ENCODE results near the gene RNF212.
A peak's percentile ranks its signal among the peaks of the same experiment; 100 is the strongest.

Gene RNF212

GRCh38 chr4:1036976-1037810, 76.2 kb downstream of the RNF212 start:
- no peak for DNase-seq (ENCODE audit: low read depth in 3 of 3)

GRCh38 chr4:1036095-1036494, 77.3 kb downstream of the RNF212 start:
- DNase-seq (ENCODE audit: low read depth in 3 of 3), result no peak

GRCh38 chr4:1035510-1035909, 77.9 kb downstream of the RNF212 start:
- DNase-seq (ENCODE audit: low read depth in 3 of 3), result no peak

GRCh38 chr4:1033840-1034551, 79.4 kb downstream of the RNF212 start:
- DNase-seq (ENCODE audit: low read depth in 3 of 3), result no peak

GRCh38 chr4:1032861-1033260, 80.5 kb downstream of the RNF212 start:
- no peak for DNase-seq (ENCODE audit: low read depth in 3 of 3)

GRCh38 chr4:1031956-1032795, 81.2 kb downstream of the RNF212 start:
- no peak for DNase-seq (ENCODE audit: low read depth in 3 of 3)

GRCh38 chr4:1031346-1031745, 82.0 kb downstream of the RNF212 start:
- no peak for DNase-seq (ENCODE audit: low read depth in 3 of 3)

GRCh38 chr4:1030559-1030958, 82.8 kb downstream of the RNF212 start:
- DNase-seq (ENCODE audit: low read depth in 3 of 3), result no peak

GRCh38 chr4:1030031-1030430, 83.3 kb downstream of the RNF212 start:
- no peak for DNase-seq (ENCODE audit: low read depth in 3 of 3)

GRCh38 chr4:1029529-1029928, 83.8 kb downstream of the RNF212 start:
- DNase-seq (ENCODE audit: low read depth in 3 of 3), result no peak

GRCh38 chr4:1028574-1029220, 84.7 kb downstream of the RNF212 start:
- no peak for DNase-seq (ENCODE audit: low read depth in 3 of 3)

- DNase-seq (ENCODE audit: low read depth in 3 of 3), result no peak
Measured at GRCh38 chr4:1027915-1028238, 85.5 kb downstream of the RNF212 start.

- DNase-seq (ENCODE audit: low read depth in 3 of 3), result no peak
Measured at GRCh38 chr4:1027219-1027914, 86.0 kb downstream of the RNF212 start.

GRCh38 chr4:1026115-1026514, 87.2 kb downstream of the RNF212 start:
- peak in 1 of 3 experiments; percentile 58 for DNase-seq (ENCODE audit: low read depth in 3 of 3)

- DNase-seq (ENCODE audit: low read depth in 3 of 3), result no peak
Measured at GRCh38 chr4:1024882-1025545, 88.3 kb downstream of the RNF212 start.

GRCh38 chr4:1023895-1024740, 89.2 kb downstream of the RNF212 start:
- DNase-seq (ENCODE audit: low read depth in 3 of 3), result no peak

- no peak for DNase-seq (ENCODE audit: low read depth in 3 of 3)
Measured at GRCh38 chr4:1023075-1023640, 90.2 kb downstream of the RNF212 start.

GRCh38 chr4:1022739-1023066, 90.7 kb downstream of the RNF212 start:
- DNase-seq (ENCODE audit: low read depth in 3 of 3), result no peak

- DNase-seq (ENCODE audit: low read depth in 3 of 3), result no peak
Measured at GRCh38 chr4:1022051-1022738, 91.2 kb downstream of the RNF212 start.
